SK-N-SH (cell line): ENCODE measurements around the gene SYT13. TPM values are rescaled to one million over a fixed set of nuclear protein-coding genes. Genes with fewer than 3 reads are reported as not detected.

Experiments
- CTCF ChIA-PET: fragments of 300-600, 350-600 bp; formaldehyde crosslinking; extraction: SDS; loops from one replicate; lab custom pipeline; 2021; lab: Yijun Ruan, JAX
- POLR2A ChIA-PET: fragments of 350-600 bp; sonication (Branson Sonifier 250); formaldehyde crosslinking; extraction: SDS; loops from one replicate; lab custom pipeline; 2020; ENCODE audit warnings: antibody characterized with exemption, inconsistent platforms; lab: Yijun Ruan, JAX
- DNase-seq: peaks from one replicate; pipeline ENCODE4 v3.0.0; 2012
- H2AFZ ChIP-seq: fragments of 200-600 bp; sonication (generic); 2 replicates; pipeline ENCODE4 v1.8.1; 2016; ENCODE audit warnings: antibody characterized with exemption, mild to moderate bottlenecking, low read depth
- H3F3A ChIP-seq: fragments of 200-600 bp; sonication (generic); replicated peaks from 2 replicates; pipeline ENCODE3; 2016; ENCODE audit warnings: antibody characterized with exemption, mild to moderate bottlenecking; ENCODE audit not compliant: insufficient read depth
- H3K27ac ChIP-seq, 2 experiments: fragments of 200-500 bp in 1 of 2; fragments of 200-600 bp in 1 of 2; sonication (Bioruptor generic) in 1 of 2; sonication (generic), shearing (Covaris generic) in 1 of 2; 2 replicates each; pipeline versions ENCODE4 v1.5.1 to v1.6.1; 2014 to 2016; ENCODE audit warnings: low read depth in 2 of 2, inconsistent platforms in 1 of 2, low read length in 1 of 2, mild to moderate bottlenecking in 1 of 2, mixed read lengths in 1 of 2
- H3K27me3 ChIP-seq: fragments of 200-600 bp; sonication (generic), shearing (Covaris generic); 2 replicates; pipeline ENCODE4 v1.6.1; 2016; ENCODE audit warnings: mixed run types; ENCODE audit not compliant: insufficient read depth
- H3K36me3 ChIP-seq, 2 experiments: fragments of 200-500 bp in 1 of 2; fragments of 200-600 bp in 1 of 2; sonication (Bioruptor generic) in 1 of 2; sonication (generic) in 1 of 2; replicated peaks in 1 of 2; 2 replicates each; pipeline versions ENCODE3 to v1.5.1; 2014 to 2016; ENCODE audit warnings: low read length in 1 of 2, mild to moderate bottlenecking in 1 of 2; ENCODE audit not compliant: insufficient read depth in 2 of 2, control insufficient read depth in 1 of 2
- H3K4me1 ChIP-seq, 2 experiments: fragments of 200-500 bp in 1 of 2; fragments of 200-600 bp in 1 of 2; sonication (Bioruptor generic) in 1 of 2; sonication (generic), shearing (Covaris generic) in 1 of 2; 2 replicates each; pipeline versions ENCODE4 v1.5.1 to v1.6.1; 2014 to 2016; ENCODE audit warnings: low read depth in 1 of 2, low read length in 1 of 2, mixed run types in 1 of 2; ENCODE audit not compliant: insufficient read depth in 2 of 2, control insufficient read depth in 1 of 2
- H3K4me2 ChIP-seq: fragments of 200-600 bp; sonication (generic), shearing (Covaris generic); 2 replicates; pipeline ENCODE4 v1.6.1; 2017; ENCODE audit warnings: mixed run types
- H3K4me3 ChIP-seq, 2 experiments: fragments of 200-500 bp in 1 of 2; fragments of 200-600 bp in 1 of 2; sonication (Bioruptor generic) in 1 of 2; sonication (generic), shearing (Covaris generic) in 1 of 2; 2 replicates each; pipeline versions ENCODE4 v1.5.1 to v1.8.1; 2014 to 2016; ENCODE audit warnings: low read depth in 2 of 2, inconsistent platforms in 1 of 2, low read length in 1 of 2, mild to moderate bottlenecking in 1 of 2, mixed read lengths in 1 of 2, moderate library complexity in 1 of 2
- H3K79me2 ChIP-seq: fragments of 200-600 bp; sonication (generic); 2 replicates; pipeline ENCODE4 v1.8.1; 2017; ENCODE audit warnings: mild to moderate bottlenecking; ENCODE audit not compliant: insufficient read depth
- H3K9ac ChIP-seq: fragments of 200-600 bp; sonication (generic); 2 replicates; pipeline ENCODE4 v1.6.1; 2017; ENCODE audit warnings: mixed run types
- H3K9me2 ChIP-seq: fragments of 200-600 bp; sonication (generic); 2 replicates; pipeline ENCODE4 v1.6.1; 2017; ENCODE audit warnings: mixed run types
- H3K9me3 ChIP-seq: fragments of 200-600 bp; sonication (generic); 2 replicates; pipeline ENCODE4 v1.6.1; 2017; ENCODE audit warnings: mixed run types, mild to moderate bottlenecking, moderate library complexity
- H4K20me1 ChIP-seq: fragments of 200-600 bp; sonication (generic); 2 replicates; pipeline ENCODE4 v1.6.1; 2017; ENCODE audit warnings: mild to moderate bottlenecking, mixed run types; ENCODE audit not compliant: insufficient read depth
- EP300 ChIP-seq, 2 experiments: IDR thresholded peaks; 2 replicates each; pipeline versions ENCODE4 v1.4.0 to v1.6.1; 2012; ENCODE audit warnings: borderline replicate concordance in 1 of 2, low read depth in 1 of 2, low read length in 1 of 2
- NFIC ChIP-seq: IDR thresholded peaks from 2 replicates; pipeline ENCODE4 v1.4.0; 2012; ENCODE audit warnings: borderline replicate concordance
- POLR2AphosphoS5 ChIP-seq: IDR thresholded peaks from 2 replicates; pipeline ENCODE4 v1.6.1; 2012; ENCODE audit warnings: low read depth, low read length
- RAD21 ChIP-seq: IDR thresholded peaks from 2 replicates; pipeline ENCODE4 v1.6.1; 2012; ENCODE audit warnings: mild to moderate bottlenecking, low read length
- SIN3A ChIP-seq: IDR thresholded peaks from 2 replicates; pipeline ENCODE4 v1.6.1; 2012; ENCODE audit warnings: low read depth, mild to moderate bottlenecking, low read length, moderate library complexity, borderline replicate concordance
- SMC3 ChIP-seq: IDR thresholded peaks from 2 replicates; pipeline ENCODE4 v1.6.1; 2012; ENCODE audit warnings: low read depth, low read length, improper control_type of control experiment
- TAF1 ChIP-seq: IDR thresholded peaks from 2 replicates; pipeline ENCODE4 v1.6.1; 2012; ENCODE audit warnings: low read depth, mild to moderate bottlenecking, low read length, moderate library complexity, borderline replicate concordance
- ZBTB33 ChIP-seq: IDR thresholded peaks from 2 replicates; pipeline ENCODE4 v1.4.0; 2012; ENCODE audit warnings: low read depth, borderline replicate concordance
- WGBS: methylation state at CpG from one replicate; pipeline ENCODE4 v1.1.6; 2017; ENCODE audit warnings: low lambda C conversion rate; 5-methylcytosine and 5-hydroxymethylcytosine counted together
- polyA plus RNA-seq, 3 experiments: library from polyadenylated mRNA; depleted of rRNA; stranded (reverse); fragments of >200 nt; gene quantifications; 2 replicates each; pipeline ENCODE4 v1.2.3, GENCODE V29; 2012

The SYT13 gene
- polyA plus RNA-seq, 1 of the 3 experiments (the other 2 are of a cell fraction) = not detected

DNA sequence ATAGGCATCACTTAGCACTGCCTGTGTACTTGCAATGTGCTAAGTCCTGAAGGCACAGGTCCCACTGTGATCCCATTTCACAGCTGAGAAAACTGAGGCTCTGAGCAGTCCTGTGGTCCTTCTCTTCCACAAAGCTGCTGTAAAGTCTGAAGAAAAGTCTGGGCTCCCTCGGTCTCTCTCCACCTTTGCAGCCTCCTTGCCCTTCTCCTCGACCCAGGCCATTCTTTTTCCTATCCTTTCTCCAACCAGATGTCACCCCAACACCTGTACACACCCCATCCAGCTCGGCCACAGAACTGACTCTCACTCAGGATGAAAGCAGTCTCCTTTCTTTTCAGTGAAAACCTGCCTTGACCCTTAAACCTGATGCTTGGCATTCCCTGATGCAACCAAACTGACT is 42.6 kb upstream of the SYT13 start:
- Histone ChIP-seq H3K27me3 (no peaks in the 10 kb centered on the region; the same call in none of the 2 replicates), H3K4me2 (no peak overlapping the region), H2AFZ (no peak overlapping the region), H3K4me1 (peaks cover 0 to 12% of the 10 kb centered on the region in 2 experiments; a peak in 2 of 4 replicates), H3K9me3 (no peaks in the 10 kb centered on the region), H3K4me3 (no peak overlapping the region), H3F3A (no peaks in the 10 kb centered on the region), H3K9ac (no peak overlapping the region), H3K36me3 (no peaks in the 10 kb centered on the region), H3K9me2 (no peaks in the 10 kb centered on the region; the same call in 1 of the 2 replicates), H3K79me2 (no peaks in the 10 kb centered on the region), H4K20me1 (no peaks in the 10 kb centered on the region), H3K27ac (no peak overlapping the region)
- POLR2A ChIA-PET = no interaction called here
- no peak for DNase-seq
- CTCF ChIA-PET = interaction anchor here (0.9 to 9.3 kb wide), 6 partner anchors 11 to 443 kb away, joined by 3 to 207 read pairs (median 5); no protein-coding TSS in a partner anchor
- TF ChIP-seq SMC3 = no peak
- TF ChIP-seq POLR2AphosphoS5 = no peak
- WGBS = 0% methylated on average over 3 of the region's 3 CpGs

GRCh38 chr11:45324459-45324858 is 38.3 kb upstream of the SYT13 start:
- Histone ChIP-seq H4K20me1 (no peaks in the 10 kb centered on the region), H3K9ac (no peak overlapping the region), H3K4me2 (no peak overlapping the region), H3K27ac (no peak overlapping the region), H3K4me3 (no peak overlapping the region), H3K9me3 (no peaks in the 10 kb centered on the region), H3K36me3 (no peaks in the 10 kb centered on the region), H3F3A (no peaks in the 10 kb centered on the region), H3K27me3 (peaks cover 19% of the 10 kb centered on the region), H2AFZ (no peak overlapping the region), H3K79me2 (no peaks in the 10 kb centered on the region), H3K9me2 (no peaks in the 10 kb centered on the region; the same call in 1 of the 2 replicates), H3K4me1 (no peaks in the 10 kb centered on the region)
- DNase-seq = no peak
- TF ChIP-seq SIN3A (no peak), ZBTB33 (no peak), TAF1 (no peak), EP300 (IDR thresholded peaks at IDR 0.05; ENCODE audit: borderline replicate concordance in 1 of 2, low read depth in 1 of 2, low read length in 1 of 2) (no peak), NFIC (no peak), RAD21 (no peak)
- 9% methylated on average over 6 of the region's 6 CpGs for WGBS
- POLR2A ChIA-PET = no interaction called here
- CTCF ChIA-PET = interaction anchor here (1.2 to 2.9 kb wide), 4 partner anchors 9 to 214 kb away, joined by 4 to 11 read pairs (median 5); no protein-coding TSS in a partner anchor
